H1 (cell line): ENCODE measurements around the gene CLEC2B. TPM values are rescaled to one million over a fixed set of nuclear protein-coding genes. Genes with fewer than 3 reads are reported as not detected.

Source experiments
- CTCF ChIA-PET: fragments of 300-600 bp; sonication (Branson Sonifier 250); formaldehyde crosslinking; loops from one replicate; lab custom pipeline; 2021; ENCODE audit not compliant: partially characterized antibody; lab: Charles Lee
- POLR2A ChIA-PET: fragments of 300-600 bp; sonication (Branson Sonifier 250); formaldehyde crosslinking; loops from one replicate; lab custom pipeline; 2021; ENCODE audit warnings: inconsistent platforms; ENCODE audit not compliant: partially characterized antibody; lab: Charles Lee
- DNase-seq, 2 experiments: peaks; one replicate each; pipeline versions ENCODE4 v3.0.0 to v3.0.0-alpha.2; 2010 to 2022; ENCODE audit warnings: low spot score in 2 of 2, low read depth in 1 of 2, mixed read lengths in 1 of 2
- FAIRE-seq: peaks from 2 replicates; lab custom pipeline; 2011; peaks lifted over from hg19 to GRCh38; lab: Jason Lieb, UNC
- H2AFZ ChIP-seq: 2 replicates; pipeline ENCODE4 v1.8.1; 2012; ENCODE audit warnings: low read length, inconsistent platforms
- H2AK5ac ChIP-seq: 2 replicates; pipeline ENCODE4 v1.6.1; 2013; ENCODE audit warnings: low read depth, low read length
- H2BK120ac ChIP-seq: replicated peaks from 2 replicates; pipeline ENCODE3; 2013; ENCODE audit warnings: low read depth, low read length, inconsistent platforms
- H2BK12ac ChIP-seq: 2 replicates; pipeline ENCODE4 v1.6.1; 2013; ENCODE audit warnings: low read depth, low read length
- H2BK15ac ChIP-seq: 2 replicates; pipeline ENCODE4 v1.6.1; 2013; ENCODE audit warnings: low read length
- H2BK20ac ChIP-seq: 2 replicates; pipeline ENCODE4 v1.6.1; 2013; ENCODE audit warnings: low read length
- H2BK5ac ChIP-seq: 2 replicates; pipeline ENCODE4 v1.6.1; 2013; ENCODE audit warnings: low read depth, low read length
- H3K14ac ChIP-seq: 2 replicates; pipeline ENCODE4 v1.6.1; 2013; ENCODE audit warnings: inconsistent platforms; ENCODE audit not compliant: insufficient read length
- H3K18ac ChIP-seq: 2 replicates; pipeline ENCODE4 v1.6.1; 2013; ENCODE audit warnings: low read length; ENCODE audit errors: extremely low read depth
- H3K23ac ChIP-seq: 2 replicates; pipeline ENCODE4 v1.6.1; 2013; ENCODE audit warnings: inconsistent platforms; ENCODE audit not compliant: insufficient read length
- H3K23me2 ChIP-seq: 2 replicates; pipeline ENCODE4 v1.6.1; 2013; ENCODE audit warnings: low read depth, low read length
- H3K27ac ChIP-seq: 2 replicates; pipeline ENCODE4 v1.6.1; 2011; ENCODE audit warnings: low read depth, low read length, inconsistent platforms
- H3K27me3 ChIP-seq, 4 experiments: replicated peaks in 1 of 4; 1 replicate in 1 of 4; 2 replicates in 3 of 4; pipeline versions ENCODE4 v1.6.1 to v1.8.1; 2011 to 2013; ENCODE audit warnings: low read length in 3 of 4, mild to moderate bottlenecking in 3 of 4, inconsistent platforms in 2 of 4, mixed read lengths in 2 of 4, moderate library complexity in 1 of 4; ENCODE audit not compliant: control insufficient read depth in 3 of 4, insufficient read depth in 3 of 4; ENCODE audit errors: extremely low read depth in 1 of 4
- H3K36me3 ChIP-seq, 4 experiments: 2 replicates each; pipeline versions ENCODE4 v1.6.1 to v1.8.1; 2011 to 2013; ENCODE audit warnings: mild to moderate bottlenecking in 4 of 4, low read length in 3 of 4, moderate library complexity in 2 of 4, control low read depth in 1 of 4, inconsistent platforms in 1 of 4; ENCODE audit not compliant: insufficient read depth in 4 of 4, control insufficient read depth in 2 of 4
- H3K4ac ChIP-seq: replicated peaks from 2 replicates; pipeline ENCODE3; 2013; ENCODE audit warnings: low read length, low read depth, mixed read lengths, inconsistent platforms; ENCODE audit not compliant: insufficient read length
- H3K4me1 ChIP-seq, 4 experiments: replicated peaks in 1 of 4; 1 replicate in 1 of 4; 2 replicates in 3 of 4; pipeline versions ENCODE4 v1.6.1 to v1.8.1; 2011 to 2013; ENCODE audit warnings: low read length in 3 of 4, inconsistent platforms in 2 of 4, mixed read lengths in 1 of 4; ENCODE audit not compliant: insufficient read depth in 4 of 4, control insufficient read depth in 3 of 4
- H3K4me2 ChIP-seq, 2 experiments: 2 replicates each; pipeline versions ENCODE4 v1.6.1 to v1.8.1; 2011 to 2013; ENCODE audit warnings: low read depth in 2 of 2, low read length in 2 of 2, control low read depth in 1 of 2, inconsistent platforms in 1 of 2, mild to moderate bottlenecking in 1 of 2; ENCODE audit not compliant: insufficient read depth in 1 of 2
- H3K4me3 ChIP-seq, 4 experiments: fragments of 200-600, 300-600 bp in 1 of 4; sonication (generic), shearing (Covaris generic), sonication (Bioruptor Twin) in 1 of 4; 2 replicates each; pipeline versions ENCODE4 v1.5.1 to v1.8.1; 2011 to 2016; ENCODE audit warnings: low read length in 4 of 4, low read depth in 3 of 4, control low read depth in 2 of 4, inconsistent platforms in 2 of 4, mild to moderate bottlenecking in 2 of 4, mixed read lengths in 1 of 4, moderate library complexity in 1 of 4; ENCODE audit not compliant: insufficient read depth in 2 of 4; ENCODE audit errors: extremely low read depth in 1 of 4
- H3K56ac ChIP-seq: replicated peaks from 2 replicates; pipeline ENCODE3; 2013; ENCODE audit warnings: low read depth, mild to moderate bottlenecking, mixed read lengths, low read length, inconsistent platforms; ENCODE audit not compliant: insufficient read length
- H3K79me1 ChIP-seq: 2 replicates; pipeline ENCODE4 v1.6.1; 2013; ENCODE audit warnings: low read depth, low read length, control low read depth
- H3K79me2 ChIP-seq, 2 experiments: 2 replicates each; pipeline versions ENCODE4 v1.6.1 to v1.8.1; 2012 to 2013; ENCODE audit warnings: low read length in 2 of 2, mild to moderate bottlenecking in 2 of 2, inconsistent platforms in 1 of 2; ENCODE audit not compliant: insufficient read depth in 2 of 2, control insufficient read depth in 1 of 2
- H3K9ac ChIP-seq, 4 experiments: replicated peaks in 1 of 4; 1 replicate in 1 of 4; 2 replicates in 3 of 4; pipeline versions ENCODE4 v1.6.1 to v1.8.1; 2011 to 2013; ENCODE audit warnings: low read depth in 3 of 4, low read length in 3 of 4, control low read depth in 2 of 4, mild to moderate bottlenecking in 2 of 4, moderate library complexity in 2 of 4, inconsistent platforms in 1 of 4; ENCODE audit errors: extremely low read depth in 1 of 4
- H3K9me3 ChIP-seq, 2 experiments: 2 replicates each; pipeline versions ENCODE4 v1.6.1 to v1.8.1; 2012 to 2013; ENCODE audit warnings: mild to moderate bottlenecking in 2 of 2, moderate library complexity in 2 of 2, control low read depth in 1 of 2, inconsistent platforms in 1 of 2, low read depth in 1 of 2, low read length in 1 of 2, mixed read lengths in 1 of 2; ENCODE audit not compliant: insufficient read depth in 2 of 2
- H4K20me1 ChIP-seq, 2 experiments: replicated peaks in 1 of 2; 2 replicates each; pipeline versions ENCODE3 to v1.8.1; 2011 to 2013; ENCODE audit warnings: inconsistent platforms in 2 of 2, low read length in 2 of 2, mild to moderate bottlenecking in 1 of 2; ENCODE audit not compliant: insufficient read depth in 2 of 2, control insufficient read depth in 1 of 2
- H4K5ac ChIP-seq: 2 replicates; pipeline ENCODE4 v1.6.1; 2013; ENCODE audit warnings: low read length, low read depth, mixed read lengths, inconsistent platforms; ENCODE audit not compliant: insufficient read length
- H4K8ac ChIP-seq: 2 replicates; pipeline ENCODE4 v1.8.0; 2013; ENCODE audit warnings: mild to moderate bottlenecking, moderate library complexity, low read length, inconsistent platforms; ENCODE audit not compliant: insufficient read depth; ENCODE audit errors: extremely low read depth
- H4K91ac ChIP-seq: replicated peaks from 2 replicates; pipeline ENCODE3; 2013; ENCODE audit warnings: low read length, mixed read lengths, inconsistent platforms; ENCODE audit not compliant: insufficient read length
- HDAC6 ChIP-seq: IDR thresholded peaks from one replicate; pipeline ENCODE4 v1.7.1; 2012; ENCODE audit warnings: low read depth, mild to moderate bottlenecking, inconsistent platforms, low read length, moderate library complexity
- POLR2A ChIP-seq, 2 experiments: IDR thresholded peaks; 1 replicate in 1 of 2; 2 replicates in 1 of 2; pipeline ENCODE4 v1.6.1; 2011; ENCODE audit warnings: low read depth in 2 of 2, low read length in 2 of 2, mild to moderate bottlenecking in 2 of 2; ENCODE audit errors: control extremely low read depth in 1 of 2
- WGBS, 2 experiments: shearing (Covaris generic) in 1 of 2; methylation state at CpG; one replicate each; pipeline versions ENCODE4 v1.1.6 to v1.1.7; 2013 to 2015; ENCODE audit warnings: low lambda C conversion rate in 2 of 2, mixed read lengths in 2 of 2, inconsistent platforms in 1 of 2, low coverage in 1 of 2, missing lambda C conversion rate in 1 of 2; ENCODE audit not compliant: insufficient replicate concordance in 2 of 2, insufficient coverage in 1 of 2, insufficient read length in 1 of 2; ENCODE audit errors: extremely low coverage in 1 of 2, missing lambda C conversion rate in 1 of 2; 5-methylcytosine and 5-hydroxymethylcytosine counted together
- polyA plus RNA-seq, 7 experiments: library from polyadenylated mRNA; depleted of rRNA in 3 of 7; stranded (reverse) in 5 of 7; unstranded in 2 of 7; fragments of >200 nt in 5 of 7; fragments of 200-250 nt in 2 of 7; gene quantifications; 1 replicate in 5 of 7; 2 replicates in 1 of 7; 4 replicates in 1 of 7; pipeline versions ENCODE4 v1.2.1 to v1.2.3, GENCODE V29; 2011 to 2013; ENCODE audit warnings: missing spikeins in 2 of 7, mixed read lengths in 2 of 7
- total RNA-seq: library from RNA; stranded (reverse); fragmentation: NEBNext Ultra II Directional; extraction: Animal tissue kit (Norgen Biotek cat#: 25700); gene quantifications from 2 replicates; pipeline ENCODE4 v1.2.1, GENCODE V29; 2021

CLEC2B gene
- total and polyA plus RNA-seq, 2 of the 8 experiments (the other 6 are each of a cell fraction or from before 2014, with no cell fraction given) = not detected

DNA sequence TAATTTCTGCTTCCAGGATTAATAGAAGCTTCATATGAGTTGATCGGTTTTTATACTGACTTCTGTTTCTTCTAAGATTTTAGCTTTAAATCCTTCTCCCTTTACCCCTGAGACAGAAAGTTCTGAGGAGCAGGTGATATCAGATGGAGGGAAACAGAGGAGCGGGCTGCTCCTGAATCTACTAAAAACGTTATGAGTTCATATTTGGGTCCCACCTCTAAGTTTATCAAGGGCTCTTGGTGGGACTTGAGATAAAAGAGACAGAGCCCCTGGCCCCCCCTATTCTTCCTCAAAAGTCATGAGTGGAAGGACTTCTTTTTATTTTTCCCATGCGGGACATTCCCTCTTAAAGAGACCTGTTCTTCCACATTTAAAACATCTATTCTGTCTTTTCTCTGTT is 39.2 kb upstream of the CLEC2B start:
- Histone ChIP-seq H3K4ac (no peak overlapping the region), H3K4me1 (peaks cover 0 to 9% (median 4%) of the 10 kb centered on the region in 4 experiments; a peak in 3 of 7 replicates), H3K4me3 (peak overlapping the region in 2 of 4 experiments; percentile 71 to 72; a peak in 4 of 8 replicates), H4K5ac (no peak overlapping the region), H4K91ac (no peak overlapping the region), H2BK120ac (no peak overlapping the region), H3K9ac (peak overlapping the region in 2 of 4 experiments; percentile 37 to 96; a peak in 1 of 7 replicates), H2BK12ac (0 out of 2 replicates have a peak overlapping the region, but pooled peaks have one; percentile 17), H3K18ac (no peak overlapping the region), H2BK15ac (no peak overlapping the region), H3K79me1 (no peaks in the 10 kb centered on the region), H4K8ac (no peak overlapping the region), H3K79me2 (peaks cover 0 to 75% of the 10 kb centered on the region in 2 experiments; a peak in 2 of 4 replicates), H3K36me3 (peaks cover 3 to 48% (median 14%) of the 10 kb centered on the region in 4 experiments; a peak in 6 of 8 replicates), H2AFZ (no peak overlapping the region), H3K14ac (no peak overlapping the region), H2BK20ac (no peak overlapping the region), H4K20me1 (peaks cover 0 to 4% of the 10 kb centered on the region in 2 experiments), H2BK5ac (no peak overlapping the region), H3K4me2 (peak overlapping the region; percentile 54 to 62; a peak in 2 of 4 replicates), H3K9me3 (no peaks in the 10 kb centered on the region; a peak in 1 of 4 replicates), H3K56ac (no peak overlapping the region), H3K27me3 (no peaks in the 10 kb centered on the region), H3K23me2 (no peaks in the 10 kb centered on the region; the same call in 1 of the 2 replicates), H2AK5ac (no peak overlapping the region), H3K27ac (no peak overlapping the region), H3K23ac (no peak overlapping the region)
- DNase-seq (no peak), FAIRE-seq (no peak)
- 82% methylated on average over 4 of the region's 4 CpGs; no CpG with 5 or more reads in 1 of the 2 experiments for WGBS, 2 experiments
- ChIA-PET POLR2A (interaction anchor here (1.2 to 7.8 kb wide), 5 partner anchors 9 to 94 kb away, joined by 3 to 121 read pairs (median 5); no protein-coding TSS in a partner anchor), CTCF (interaction anchor here (0.9 to 5.5 kb wide), 4 partner anchors 13 to 158 kb away, joined by 3 to 26 read pairs (median 3); no protein-coding TSS in a partner anchor)
- TF ChIP-seq HDAC6 (no peak), POLR2A (IDR thresholded peaks at IDR 0.05; ENCODE audit: control extremely low read depth in 1 of 2, low read depth in 2 of 2, low read length in 2 of 2) (peak; percentile 72 to 73)
